LNCAP (cell line): ENCODE results near the gene BARHL1.

Source experiments
- TF ChIP-seq, protein P1 (sequence below): fragments of 450-650 bp; IDR thresholded peaks from 2 replicates; pipeline ENCODE4 v1.5.1; 2017; ENCODE audit warnings: mild to moderate bottlenecking

BARHL1 gene

DNA sequence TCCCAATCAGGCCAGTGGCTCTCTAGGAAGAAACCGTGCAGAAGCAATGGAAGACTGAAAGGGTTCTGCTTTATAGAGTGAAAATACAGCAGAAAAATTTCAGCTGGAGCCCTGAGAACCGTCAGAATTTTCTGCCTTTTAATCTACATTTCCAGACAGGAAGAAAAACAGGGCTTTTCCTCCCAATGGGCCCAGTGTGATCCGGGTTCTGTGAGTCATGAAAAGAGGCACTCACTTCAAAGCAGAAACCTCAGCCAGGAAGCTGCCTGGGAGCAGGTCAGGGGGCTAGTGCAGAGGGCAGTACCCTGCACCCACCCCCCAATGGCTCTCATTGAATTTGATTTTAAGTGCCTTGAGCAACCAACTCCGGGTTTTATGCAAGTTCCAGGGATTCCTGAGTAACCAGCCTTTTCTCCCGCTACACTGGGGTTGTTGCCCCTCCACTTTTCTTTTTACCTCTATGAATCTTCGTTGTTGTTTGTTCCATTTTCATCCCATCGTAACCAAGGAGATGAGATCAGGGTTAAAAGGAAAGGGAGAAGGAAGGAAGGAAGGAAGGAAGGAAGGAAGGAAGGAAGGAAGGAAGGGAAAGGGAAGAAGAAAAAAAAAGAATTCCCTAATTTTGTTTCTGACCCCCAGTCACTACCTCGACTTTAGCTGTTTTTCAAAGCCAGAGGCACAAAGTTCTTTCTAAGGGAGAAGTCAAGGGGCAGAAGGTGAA, 1.3 kb downstream of the BARHL1 start:
- TF ChIP-seq, protein P1, sequence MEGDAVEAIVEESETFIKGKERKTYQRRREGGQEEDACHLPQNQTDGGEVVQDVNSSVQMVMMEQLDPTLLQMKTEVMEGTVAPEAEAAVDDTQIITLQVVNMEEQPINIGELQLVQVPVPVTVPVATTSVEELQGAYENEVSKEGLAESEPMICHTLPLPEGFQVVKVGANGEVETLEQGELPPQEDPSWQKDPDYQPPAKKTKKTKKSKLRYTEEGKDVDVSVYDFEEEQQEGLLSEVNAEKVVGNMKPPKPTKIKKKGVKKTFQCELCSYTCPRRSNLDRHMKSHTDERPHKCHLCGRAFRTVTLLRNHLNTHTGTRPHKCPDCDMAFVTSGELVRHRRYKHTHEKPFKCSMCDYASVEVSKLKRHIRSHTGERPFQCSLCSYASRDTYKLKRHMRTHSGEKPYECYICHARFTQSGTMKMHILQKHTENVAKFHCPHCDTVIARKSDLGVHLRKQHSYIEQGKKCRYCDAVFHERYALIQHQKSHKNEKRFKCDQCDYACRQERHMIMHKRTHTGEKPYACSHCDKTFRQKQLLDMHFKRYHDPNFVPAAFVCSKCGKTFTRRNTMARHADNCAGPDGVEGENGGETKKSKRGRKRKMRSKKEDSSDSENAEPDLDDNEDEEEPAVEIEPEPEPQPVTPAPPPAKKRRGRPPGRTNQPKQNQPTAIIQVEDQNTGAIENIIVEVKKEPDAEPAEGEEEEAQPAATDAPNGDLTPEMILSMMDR, result no peak

DNA sequence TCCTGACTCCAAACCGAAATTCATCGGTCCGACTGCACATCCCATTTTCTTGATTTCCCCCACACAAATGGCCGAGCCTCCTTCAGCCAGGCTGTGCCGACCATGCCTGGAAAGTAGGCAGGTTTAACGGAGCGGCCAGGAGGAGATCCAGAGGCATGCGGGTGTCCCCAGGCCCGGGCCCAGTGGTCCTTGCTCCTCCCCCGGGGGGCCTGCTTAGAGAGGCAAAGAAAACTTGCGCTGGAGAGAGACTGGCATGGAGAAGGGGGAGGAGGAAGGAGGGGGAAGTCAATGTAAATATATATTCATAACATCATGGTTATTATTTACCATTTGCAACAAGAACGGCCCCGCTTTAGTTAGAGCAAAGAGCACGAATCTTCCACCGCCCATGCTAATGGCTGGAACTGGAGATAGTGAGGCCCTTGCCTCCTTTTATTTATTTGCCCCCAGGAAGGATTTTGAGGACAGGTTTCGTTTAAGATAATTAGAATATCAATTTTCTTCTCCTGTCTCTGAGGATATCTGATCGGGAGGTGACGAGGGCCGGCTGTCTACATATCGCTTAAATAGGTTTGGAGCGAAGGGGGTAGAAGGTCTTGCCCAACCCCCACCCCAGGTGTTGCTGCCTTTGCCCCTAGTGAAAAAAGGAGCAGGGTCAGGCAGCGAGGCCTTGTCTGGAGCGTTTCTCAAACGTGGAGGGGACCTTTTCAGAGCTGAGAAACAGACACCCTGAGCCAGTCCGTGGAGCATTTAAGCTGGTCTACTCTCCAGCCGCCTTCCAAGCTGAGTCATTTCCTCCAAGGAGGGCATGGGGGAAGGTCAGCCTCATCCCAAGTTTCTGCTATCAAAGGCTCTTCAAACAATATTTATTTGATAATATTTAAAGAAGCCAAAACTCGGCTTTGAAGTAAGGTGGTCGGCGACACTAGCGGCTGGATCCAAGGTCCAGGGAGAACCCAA, 2.5 kb downstream of the BARHL1 start:
- TF ChIP-seq, protein P1, result no peak

DNA sequence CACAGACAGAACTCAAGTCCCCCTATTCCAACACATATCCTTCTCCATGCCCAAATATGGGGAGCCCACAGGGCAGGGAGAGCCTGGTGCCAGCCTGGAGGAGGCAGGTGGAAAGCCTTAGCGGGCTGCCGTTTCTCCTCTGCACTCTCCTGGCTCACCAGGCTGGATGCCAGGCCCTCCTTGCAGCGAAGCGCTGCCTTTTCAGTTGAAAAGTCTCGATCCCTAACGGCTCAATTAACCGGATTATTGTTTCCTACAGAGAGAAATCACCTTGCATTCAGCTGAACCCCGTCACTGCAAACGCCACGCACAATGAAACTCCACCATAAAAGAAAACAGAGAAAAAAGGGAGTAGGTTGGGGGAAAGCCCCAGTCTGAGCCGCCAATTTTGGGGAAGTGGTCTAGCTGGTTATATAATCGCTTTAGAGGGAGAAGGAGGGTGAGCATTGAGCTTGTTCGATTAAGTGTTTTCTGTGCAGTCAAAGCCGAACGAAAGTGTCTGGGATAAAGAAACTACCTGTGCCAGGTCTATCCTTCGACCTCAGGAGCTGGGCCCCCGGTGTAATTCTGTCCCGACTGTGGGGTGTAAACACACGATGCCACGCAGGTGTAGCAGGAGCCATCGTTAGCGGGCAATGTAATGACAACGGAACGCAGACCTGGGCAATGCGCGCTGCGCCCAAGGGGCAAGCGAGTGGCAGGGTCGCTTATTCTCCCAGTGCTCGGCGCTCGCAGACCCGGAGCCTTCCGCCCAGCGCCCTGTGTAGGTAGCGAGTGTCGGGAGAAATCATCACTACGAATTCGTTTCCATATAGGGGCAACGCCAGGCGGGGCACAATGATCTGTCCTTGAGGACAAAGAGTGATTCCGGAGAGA, 3.8 kb downstream of the BARHL1 start:
- TF ChIP-seq, protein P1, result no peak

- TF ChIP-seq, protein P1, result no peak
These were observed 4.6 kb downstream of the BARHL1 start for GRCh38 chr9:132586830-132587591.

DNA sequence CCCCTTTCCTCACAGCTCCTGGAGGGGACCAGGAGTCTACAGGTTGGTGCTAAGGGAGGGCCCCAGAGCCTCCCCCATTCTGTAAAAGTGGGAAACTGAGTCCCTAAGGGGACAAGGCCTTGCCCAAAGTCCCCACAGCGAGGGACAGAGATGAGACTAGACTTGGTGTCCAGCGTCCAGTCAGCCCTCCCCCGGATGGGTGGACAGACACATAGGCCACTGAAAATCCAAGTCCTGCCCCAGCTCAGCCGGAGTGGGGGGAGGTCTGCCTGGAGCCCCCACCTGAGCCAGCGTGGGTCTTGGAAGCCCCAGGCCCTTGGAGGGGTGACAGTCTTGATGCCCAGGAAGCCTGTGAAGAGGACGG, 5.2 kb downstream of the BARHL1 start:
- TF ChIP-seq, protein P1, result no peak

DNA sequence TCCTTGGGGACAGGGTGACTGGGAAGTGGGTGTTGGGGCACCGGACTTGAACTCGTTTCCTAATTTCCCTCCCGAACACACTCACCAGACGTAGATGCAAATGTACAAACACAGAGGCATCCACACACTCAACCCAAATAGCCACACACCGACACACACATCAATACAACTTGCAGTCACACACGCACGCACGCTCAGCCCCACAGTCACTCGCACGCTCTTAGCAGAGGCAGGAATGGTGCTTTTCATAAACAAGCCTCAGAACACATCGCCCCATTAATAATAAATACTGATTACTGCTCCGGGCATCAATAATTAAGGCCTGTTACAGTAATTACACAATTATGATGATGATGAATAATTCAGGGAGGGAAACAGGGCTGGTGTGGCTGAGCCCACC, 5.7 kb downstream of the BARHL1 start:
- TF ChIP-seq, protein P1, result no peak
